Ishikawa (cell line): Measurements from ENCODE around the gene ZNF440.

Source experiments
- CEBPB ChIP-seq: IDR thresholded peaks from 2 replicates; pipeline ENCODE4 v1.6.1; 2012
- CREB1 ChIP-seq: IDR thresholded peaks from 2 replicates; pipeline ENCODE4 v1.6.1; 2012; ENCODE audit warnings: low read depth
- EGR1 ChIP-seq: IDR thresholded peaks from 2 replicates; pipeline ENCODE4 v1.6.1; 2012
- EP300 ChIP-seq: IDR thresholded peaks from 2 replicates; pipeline ENCODE4 v1.6.1; 2012; ENCODE audit warnings: borderline replicate concordance
- FOXM1 ChIP-seq: IDR thresholded peaks from 2 replicates; pipeline ENCODE4 v1.6.1; 2012; ENCODE audit warnings: low read depth, borderline replicate concordance
- NFIC ChIP-seq: IDR thresholded peaks from 2 replicates; pipeline ENCODE4 v1.6.1; 2012
- RAD21 ChIP-seq: IDR thresholded peaks from 2 replicates; pipeline ENCODE4 v1.6.1; 2012; ENCODE audit warnings: low read depth
- TAF1 ChIP-seq: IDR thresholded peaks from 2 replicates; pipeline ENCODE4 v1.6.1; 2012; ENCODE audit warnings: low read depth, mild to moderate bottlenecking
- TCF12 ChIP-seq: IDR thresholded peaks from 2 replicates; pipeline ENCODE4 v1.6.1; 2012; ENCODE audit warnings: low read depth
- TEAD4 ChIP-seq: IDR thresholded peaks from 2 replicates; pipeline ENCODE4 v1.6.1; 2012
- YY1 ChIP-seq: IDR thresholded peaks from 2 replicates; pipeline ENCODE4 v1.6.1; 2012; ENCODE audit warnings: low read depth
- ZBTB7A ChIP-seq: IDR thresholded peaks from 2 replicates; pipeline ENCODE4 v1.6.1; 2012; ENCODE audit warnings: low read depth
- TF ChIP-seq, protein P1 (sequence below): IDR thresholded peaks from 2 replicates; pipeline ENCODE4 v1.6.1; 2012
- TF ChIP-seq, protein P2 (sequence below): IDR thresholded peaks from 2 replicates; pipeline ENCODE4 v1.6.1; 2012
- TF ChIP-seq, protein P3 (sequence below): IDR thresholded peaks from 2 replicates; pipeline ENCODE4 v1.6.1; 2012; ENCODE audit warnings: low read depth, mild to moderate bottlenecking

Gene ZNF440

DNA sequence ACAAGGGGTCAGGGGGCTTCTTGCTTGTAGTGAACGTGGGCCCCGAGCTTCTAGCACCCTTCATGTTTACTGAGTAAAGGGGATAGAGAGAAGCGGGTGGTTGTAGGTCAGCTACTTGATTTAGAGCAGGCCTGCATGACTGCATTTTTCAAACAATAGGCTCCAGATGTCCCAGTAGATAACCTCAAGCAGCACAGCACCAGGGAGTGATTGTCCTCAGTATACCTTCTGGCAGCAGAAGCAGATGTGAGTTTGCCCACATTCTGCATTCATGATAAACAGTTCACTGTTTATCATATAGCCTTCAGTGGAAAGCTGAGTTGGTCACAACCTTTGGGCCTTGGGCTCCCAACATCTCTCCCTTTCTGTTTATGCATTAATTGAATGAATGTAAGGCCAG is 39.3 kb downstream of the ZNF440 start:
- no peak for TF ChIP-seq RAD21

DNA sequence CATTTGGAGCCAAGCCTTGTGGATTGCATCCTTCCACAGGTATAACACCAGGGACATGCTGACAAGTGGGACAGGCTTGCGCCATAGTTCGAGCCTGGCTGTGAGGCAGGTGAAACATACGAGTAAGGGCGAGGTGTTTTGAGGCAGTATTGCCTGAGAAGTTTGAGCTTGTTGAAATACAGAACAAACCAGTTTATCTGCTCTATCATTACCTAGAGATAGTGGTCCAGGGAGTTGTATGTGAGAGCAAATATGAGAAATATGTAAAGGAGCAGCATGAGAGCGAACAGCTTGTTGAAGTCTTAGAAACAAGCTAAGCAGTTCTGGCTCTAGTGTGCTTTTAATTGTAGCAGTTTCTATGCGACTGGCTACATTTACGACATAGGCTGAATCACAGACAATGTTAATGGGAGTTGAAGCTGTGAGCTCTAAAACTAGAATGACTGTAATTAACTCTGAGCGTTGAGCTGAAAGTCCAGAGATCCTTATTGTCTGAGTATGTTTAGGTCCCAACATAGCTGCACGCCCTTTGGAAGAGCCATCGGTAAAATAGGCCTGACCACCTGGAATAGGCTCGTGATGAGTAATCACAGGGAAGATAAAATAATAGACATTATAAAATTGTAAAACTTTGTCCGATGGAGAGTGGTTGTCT is 42.6 kb downstream of the ZNF440 start:
- TF ChIP-seq ZBTB7A, result no peak
- no peak for TF ChIP-seq FOXM1
- no peak for TF ChIP-seq TEAD4
- TF ChIP-seq EP300, result no peak

DNA sequence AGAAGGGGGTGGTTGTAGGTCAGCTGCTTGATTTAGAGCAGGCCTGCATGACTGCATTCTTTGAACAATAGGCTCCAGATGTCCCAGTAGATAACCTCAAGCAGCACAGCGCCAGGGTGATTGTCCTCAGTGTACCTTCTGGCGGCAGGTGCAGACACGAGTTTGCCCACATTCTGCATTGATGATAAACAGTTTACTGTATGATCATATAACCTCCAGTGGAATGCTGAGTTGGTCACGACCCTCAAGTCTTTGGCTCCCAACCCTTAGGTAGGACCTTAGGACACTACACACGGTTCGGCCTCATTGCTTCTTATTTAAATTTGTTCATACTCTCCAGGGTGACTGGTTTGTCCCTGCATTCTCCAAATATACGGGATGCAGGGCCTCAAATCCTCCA is 46.6 kb downstream of the ZNF440 start:
- TF ChIP-seq RAD21 (no peak), TCF12 (no peak), YY1 (no peak), TAF1 (no peak), ZBTB7A (no peak)
- TF ChIP-seq, protein P1, sequence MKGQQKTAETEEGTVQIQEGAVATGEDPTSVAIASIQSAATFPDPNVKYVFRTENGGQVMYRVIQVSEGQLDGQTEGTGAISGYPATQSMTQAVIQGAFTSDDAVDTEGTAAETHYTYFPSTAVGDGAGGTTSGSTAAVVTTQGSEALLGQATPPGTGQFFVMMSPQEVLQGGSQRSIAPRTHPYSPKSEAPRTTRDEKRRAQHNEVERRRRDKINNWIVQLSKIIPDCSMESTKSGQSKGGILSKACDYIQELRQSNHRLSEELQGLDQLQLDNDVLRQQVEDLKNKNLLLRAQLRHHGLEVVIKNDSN, result no peak
- TF ChIP-seq, protein P2, sequence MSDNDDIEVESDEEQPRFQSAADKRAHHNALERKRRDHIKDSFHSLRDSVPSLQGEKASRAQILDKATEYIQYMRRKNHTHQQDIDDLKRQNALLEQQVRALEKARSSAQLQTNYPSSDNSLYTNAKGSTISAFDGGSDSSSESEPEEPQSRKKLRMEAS, result no peak

DNA sequence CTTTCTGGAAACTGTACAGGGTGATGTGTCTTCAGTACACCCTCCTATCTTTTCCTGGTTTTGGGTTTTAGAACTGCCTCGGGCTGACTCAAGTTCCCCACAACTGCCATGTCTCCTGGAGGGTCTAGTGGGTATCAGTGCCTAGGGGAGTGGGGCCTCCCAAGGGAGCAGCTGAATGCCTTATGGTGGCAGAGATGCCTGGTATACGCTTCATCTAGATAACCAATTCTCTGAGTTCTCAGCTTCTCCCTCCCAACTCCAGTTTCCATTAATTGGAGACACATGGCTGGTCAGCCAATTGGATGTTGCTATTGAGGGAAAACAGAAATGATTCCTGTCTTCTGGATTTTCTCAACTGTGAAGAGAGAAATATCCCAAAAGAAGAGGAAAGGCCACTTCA is 47.2 kb downstream of the ZNF440 start:
- no peak for TF ChIP-seq FOXM1
- no peak for TF ChIP-seq RAD21
- TF ChIP-seq ZBTB7A, result no peak
- no peak for TF ChIP-seq YY1
- no peak for TF ChIP-seq EGR1
- TF ChIP-seq TAF1, result no peak
- TF ChIP-seq CEBPB, result no peak
- TF ChIP-seq CREB1, result no peak
- TF ChIP-seq TCF12, result no peak
- TF ChIP-seq, protein P2, result no peak
- no peak for TF ChIP-seq NFIC

DNA sequence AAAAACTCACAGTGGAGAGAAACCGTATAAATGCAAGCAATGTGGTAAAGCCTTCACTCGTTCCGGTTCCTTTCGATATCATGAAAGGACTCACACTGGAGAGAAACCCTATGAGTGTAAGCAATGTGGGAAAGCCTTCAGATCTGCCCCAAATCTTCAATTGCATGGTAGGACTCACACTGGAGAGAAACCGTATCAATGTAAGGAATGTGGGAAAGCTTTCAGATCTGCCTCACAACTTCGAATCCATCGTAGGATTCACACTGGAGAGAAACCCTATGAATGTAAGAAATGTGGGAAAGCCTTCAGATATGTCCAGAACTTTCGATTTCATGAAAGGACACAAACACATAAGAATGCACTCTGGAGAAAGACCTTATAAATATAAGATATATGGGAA is 54.1 kb downstream of the ZNF440 start:
- TF ChIP-seq EGR1 (no peak), TEAD4 (no peak), FOXM1 (no peak), ZBTB7A (no peak), CREB1 (no peak), TCF12 (no peak), NFIC (no peak), YY1 (no peak), EP300 (no peak), RAD21 (no peak), TAF1 (no peak), CEBPB (no peak)
- TF ChIP-seq, protein P2, result no peak
- TF ChIP-seq, protein P3, sequence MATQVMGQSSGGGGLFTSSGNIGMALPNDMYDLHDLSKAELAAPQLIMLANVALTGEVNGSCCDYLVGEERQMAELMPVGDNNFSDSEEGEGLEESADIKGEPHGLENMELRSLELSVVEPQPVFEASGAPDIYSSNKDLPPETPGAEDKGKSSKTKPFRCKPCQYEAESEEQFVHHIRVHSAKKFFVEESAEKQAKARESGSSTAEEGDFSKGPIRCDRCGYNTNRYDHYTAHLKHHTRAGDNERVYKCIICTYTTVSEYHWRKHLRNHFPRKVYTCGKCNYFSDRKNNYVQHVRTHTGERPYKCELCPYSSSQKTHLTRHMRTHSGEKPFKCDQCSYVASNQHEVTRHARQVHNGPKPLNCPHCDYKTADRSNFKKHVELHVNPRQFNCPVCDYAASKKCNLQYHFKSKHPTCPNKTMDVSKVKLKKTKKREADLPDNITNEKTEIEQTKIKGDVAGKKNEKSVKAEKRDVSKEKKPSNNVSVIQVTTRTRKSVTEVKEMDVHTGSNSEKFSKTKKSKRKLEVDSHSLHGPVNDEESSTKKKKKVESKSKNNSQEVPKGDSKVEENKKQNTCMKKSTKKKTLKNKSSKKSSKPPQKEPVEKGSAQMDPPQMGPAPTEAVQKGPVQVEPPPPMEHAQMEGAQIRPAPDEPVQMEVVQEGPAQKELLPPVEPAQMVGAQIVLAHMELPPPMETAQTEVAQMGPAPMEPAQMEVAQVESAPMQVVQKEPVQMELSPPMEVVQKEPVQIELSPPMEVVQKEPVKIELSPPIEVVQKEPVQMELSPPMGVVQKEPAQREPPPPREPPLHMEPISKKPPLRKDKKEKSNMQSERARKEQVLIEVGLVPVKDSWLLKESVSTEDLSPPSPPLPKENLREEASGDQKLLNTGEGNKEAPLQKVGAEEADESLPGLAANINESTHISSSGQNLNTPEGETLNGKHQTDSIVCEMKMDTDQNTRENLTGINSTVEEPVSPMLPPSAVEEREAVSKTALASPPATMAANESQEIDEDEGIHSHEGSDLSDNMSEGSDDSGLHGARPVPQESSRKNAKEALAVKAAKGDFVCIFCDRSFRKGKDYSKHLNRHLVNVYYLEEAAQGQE, result no peak
- TF ChIP-seq, protein P1, result no peak

DNA sequence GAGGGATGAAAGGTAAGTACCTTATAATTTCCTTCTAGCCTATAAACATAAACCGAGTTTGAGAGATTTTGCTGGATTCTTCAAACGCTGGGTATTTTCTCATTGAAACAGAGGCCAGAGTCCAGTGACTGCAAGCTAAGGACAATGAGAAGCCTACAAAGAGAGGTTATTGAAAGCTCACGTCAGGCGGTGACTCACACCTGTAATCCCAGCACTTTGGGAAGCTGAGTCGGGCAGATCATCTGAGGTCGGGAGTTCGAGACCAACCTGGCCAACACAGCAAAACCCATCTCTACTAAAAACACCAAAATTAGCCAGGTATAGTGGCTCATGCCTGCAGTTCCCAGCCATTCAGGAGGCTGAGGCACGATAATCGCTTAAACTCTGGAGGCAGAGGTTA is 58.6 kb downstream of the ZNF440 start:
- TF ChIP-seq YY1 (no peak), NFIC (no peak), CREB1 (no peak), CEBPB (no peak), TEAD4 (no peak)
- TF ChIP-seq, protein P3, result no peak

DNA sequence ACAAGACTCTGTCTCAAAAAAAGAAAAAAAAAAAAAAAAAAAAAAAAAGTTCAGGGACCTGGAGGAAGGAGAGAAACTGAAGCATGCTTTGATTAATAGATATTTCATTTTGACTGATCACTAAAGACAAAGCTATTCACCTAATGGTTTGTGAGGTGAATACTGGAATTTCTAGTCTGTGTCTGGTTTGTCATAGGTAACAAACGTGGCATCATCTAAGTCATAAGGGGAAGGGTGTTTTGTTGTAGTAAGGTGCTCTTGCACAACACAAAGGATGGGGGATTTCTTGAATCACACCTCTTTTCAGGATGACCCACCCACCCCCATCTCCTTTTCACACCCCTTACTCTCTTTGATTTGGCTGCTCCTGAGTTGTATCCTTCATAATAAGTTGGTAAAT is 59.7 kb downstream of the ZNF440 start:
- TF ChIP-seq, protein P1, result no peak
- no peak for TF ChIP-seq CEBPB
- TF ChIP-seq RAD21, result no peak
- no peak for TF ChIP-seq ZBTB7A
- TF ChIP-seq YY1, result no peak
